Stimulated activated CD4-positive, alpha-beta T cell treated with anti-CD3 and anti-CD28 coated beads, Interleukin-15, amount 100 ng/mL, for 24 hours (primary cell): ENCODE results near the gene GJC2.

Experiments used
- DNase-seq: peaks from one replicate; pipeline ENCODE4 v3.0.0-alpha.2; 2020

Gene GJC2

DNA sequence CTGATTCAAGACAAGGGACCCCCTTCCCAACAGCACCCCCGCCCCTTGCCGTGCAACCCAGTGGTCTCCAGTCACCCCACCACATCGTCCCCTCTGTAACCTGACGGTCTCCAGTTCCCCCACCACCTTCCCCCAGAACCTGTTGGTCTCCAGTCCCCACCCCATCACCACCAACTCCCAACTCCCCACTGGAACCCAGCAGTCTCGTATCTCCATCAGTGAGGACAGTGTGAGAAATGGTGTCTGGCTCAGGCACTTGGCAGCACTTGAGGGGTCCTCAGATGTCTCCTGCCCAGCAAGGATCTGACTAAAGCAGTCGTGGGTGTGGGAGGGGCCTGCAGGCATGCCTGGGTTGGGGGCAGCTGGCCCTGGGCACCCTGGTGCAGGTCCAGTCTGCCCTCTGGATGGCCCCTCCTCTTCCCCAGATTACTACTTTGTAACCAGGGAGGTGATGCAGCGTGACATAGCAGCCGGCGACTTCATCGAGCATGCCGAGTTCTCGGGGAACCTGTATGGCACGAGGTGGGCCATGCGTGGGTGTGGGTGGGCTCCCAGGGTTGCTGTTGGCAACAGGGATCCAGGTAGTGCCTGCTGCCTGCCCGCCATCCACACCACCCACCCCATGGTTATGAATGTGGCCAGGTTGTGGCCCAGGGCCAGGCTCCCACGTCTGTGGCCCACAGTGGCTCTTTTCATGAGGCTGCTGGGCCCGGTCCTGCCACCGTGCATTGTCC lies 3.1 kb upstream of the GJC2 start:
- DNase-seq: no peak

DNA sequence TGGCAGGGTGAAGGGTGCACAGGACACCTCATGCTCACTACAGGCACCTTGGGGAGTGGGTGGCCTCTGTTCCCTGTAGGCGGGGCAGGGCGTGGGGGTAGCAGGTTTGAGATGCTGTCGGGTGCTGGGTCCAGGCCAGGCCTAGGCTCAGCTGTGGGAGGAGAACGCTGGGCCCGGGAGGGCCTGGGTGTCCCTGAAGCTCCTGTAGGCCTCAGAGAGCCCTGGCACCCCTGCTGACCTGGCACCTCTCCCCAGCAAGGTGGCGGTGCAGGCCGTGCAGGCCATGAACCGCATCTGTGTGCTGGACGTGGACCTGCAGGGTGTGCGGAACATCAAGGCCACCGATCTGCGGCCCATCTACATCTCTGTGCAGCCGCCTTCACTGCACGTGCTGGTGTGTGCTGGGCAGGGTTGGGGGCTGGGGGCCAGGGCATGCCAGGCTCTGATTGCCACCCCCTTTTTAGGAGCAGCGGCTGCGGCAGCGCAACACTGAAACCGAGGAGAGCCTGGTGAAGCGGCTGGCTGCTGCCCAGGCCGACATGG lies 2.5 kb upstream of the GJC2 start:
- DNase-seq: no peak

DNA sequence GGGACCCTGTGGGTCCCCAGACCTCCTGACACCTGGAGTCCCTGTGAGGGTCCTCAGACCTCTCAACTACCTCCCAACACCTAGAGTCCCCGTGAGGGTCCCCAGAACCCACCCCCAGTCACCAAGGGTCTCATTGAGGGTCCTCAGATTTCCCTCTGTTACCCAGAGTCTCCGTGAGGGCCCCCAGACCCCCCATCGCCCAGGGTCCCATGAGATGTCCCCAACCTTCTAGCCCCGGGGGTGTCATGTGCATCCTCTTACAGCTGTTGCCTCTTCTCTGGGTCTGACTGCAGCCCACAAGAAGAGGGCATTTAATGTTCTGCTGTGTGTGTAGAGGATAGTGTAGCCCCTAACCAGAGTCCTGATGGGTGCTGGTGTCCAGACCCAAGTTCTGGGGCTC lies 2.0 kb upstream of the GJC2 start:
- no peak for DNase-seq

DNA sequence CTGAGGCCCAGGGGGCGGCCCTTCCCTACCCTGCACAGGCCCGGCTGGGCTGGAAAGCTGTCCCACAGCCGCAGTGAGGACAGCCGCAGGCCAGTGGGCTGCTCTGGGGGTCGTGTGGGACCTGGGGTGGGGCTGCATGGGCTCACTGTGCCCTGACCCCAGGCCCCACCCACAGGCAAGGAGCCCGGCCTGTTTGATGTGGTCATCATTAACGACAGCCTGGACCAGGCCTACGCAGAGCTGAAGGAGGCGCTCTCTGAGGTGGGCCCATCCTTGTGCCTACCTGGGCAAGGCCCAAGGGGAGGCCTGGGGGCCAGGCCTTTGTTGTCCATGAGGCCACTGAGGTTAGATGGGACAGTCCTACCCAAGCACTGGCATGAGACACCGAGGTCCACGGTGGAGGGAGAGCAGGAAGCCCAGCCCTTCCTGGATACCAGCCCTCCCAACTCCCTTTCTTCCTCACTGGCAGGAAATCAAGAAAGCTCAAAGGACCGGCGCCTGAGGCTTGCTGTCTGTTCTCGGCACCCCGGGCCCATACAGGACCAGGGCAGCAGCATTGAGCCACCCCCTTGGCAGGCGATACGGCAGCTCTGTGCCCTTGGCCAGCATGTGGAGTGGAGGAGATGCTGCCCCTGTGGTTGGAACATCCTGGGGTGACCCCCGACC lies 1.4 kb upstream of the GJC2 start:
- DNase-seq: no peak

DNA sequence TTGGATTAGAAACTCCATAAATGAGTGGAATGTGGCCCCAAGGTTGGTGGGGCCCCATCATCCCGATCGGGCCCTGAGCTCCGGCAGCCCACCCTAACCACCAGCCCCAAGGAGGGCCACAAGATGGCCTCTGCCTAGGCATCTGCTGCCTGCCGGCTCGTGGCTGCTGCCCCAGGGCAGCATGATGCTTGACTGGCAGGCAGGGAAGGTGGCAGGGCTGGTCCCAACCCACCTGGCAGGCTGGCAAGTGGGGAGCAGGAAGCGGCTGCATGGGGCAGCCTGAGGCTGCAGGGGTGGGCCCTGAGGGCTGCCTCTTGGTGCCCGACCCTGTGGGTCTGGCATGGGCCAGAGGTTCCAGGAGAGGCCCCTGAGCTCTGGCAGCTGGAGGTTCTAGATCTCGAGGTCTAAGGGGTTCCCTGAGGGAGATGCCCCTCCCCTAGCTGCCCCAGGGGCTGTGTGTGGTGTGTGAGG lies 760 bp upstream of the GJC2 start:
- no peak for DNase-seq

DNA sequence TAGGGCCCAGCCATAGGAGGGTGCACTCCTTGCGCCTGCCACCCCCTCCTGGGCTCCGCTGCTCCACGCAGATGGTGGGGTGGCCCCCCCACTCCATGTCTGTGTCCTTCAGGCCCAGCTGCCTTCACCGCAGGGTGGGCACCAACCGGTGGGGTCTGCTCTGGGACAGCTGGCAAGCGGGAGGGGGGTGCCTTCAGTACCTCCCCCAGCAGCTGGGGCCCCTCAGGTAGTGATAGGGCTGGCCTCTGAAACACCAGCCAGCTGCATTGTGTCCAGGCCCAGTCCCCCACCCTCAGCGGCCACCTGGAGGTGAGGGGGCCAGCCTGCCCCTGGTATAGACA lies 360 bp downstream of the GJC2 start:
- no peak for DNase-seq

DNA sequence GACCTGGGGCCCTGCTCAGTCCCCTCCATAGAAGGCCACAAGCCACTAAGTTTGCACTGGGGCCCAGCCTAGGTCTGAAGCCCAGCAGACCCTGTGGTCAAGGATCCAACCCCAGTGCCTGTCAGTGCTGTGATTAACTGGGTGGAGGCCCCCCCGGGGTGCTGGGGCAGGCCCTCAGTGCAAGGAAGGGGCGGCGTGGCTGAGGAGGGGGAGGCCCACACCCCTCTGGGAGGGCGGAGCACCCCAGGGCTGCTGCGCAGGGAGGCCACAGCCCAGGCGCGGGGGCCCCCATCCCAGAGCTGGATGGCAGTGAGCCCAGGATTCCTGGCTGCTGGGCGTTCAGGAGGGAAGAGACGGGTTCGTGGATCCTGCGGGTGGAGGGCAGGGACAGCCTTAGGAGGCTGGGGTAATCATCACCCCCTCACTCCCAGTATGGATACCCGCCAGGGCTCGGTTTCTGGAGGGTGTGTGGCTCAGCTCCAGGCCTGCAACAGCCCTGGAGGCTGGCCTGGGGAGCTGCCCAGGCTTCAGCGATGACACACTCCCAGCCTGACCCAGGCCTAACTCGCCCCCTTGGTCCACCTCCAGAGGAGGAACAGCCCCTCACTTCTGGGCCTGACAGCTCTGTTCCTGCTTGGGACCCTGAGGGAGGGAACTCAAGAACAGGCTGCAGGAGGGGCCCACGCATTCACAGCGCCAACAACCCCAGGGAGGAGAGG lies 890 bp downstream of the GJC2 start:
- DNase-seq: no peak

DNA sequence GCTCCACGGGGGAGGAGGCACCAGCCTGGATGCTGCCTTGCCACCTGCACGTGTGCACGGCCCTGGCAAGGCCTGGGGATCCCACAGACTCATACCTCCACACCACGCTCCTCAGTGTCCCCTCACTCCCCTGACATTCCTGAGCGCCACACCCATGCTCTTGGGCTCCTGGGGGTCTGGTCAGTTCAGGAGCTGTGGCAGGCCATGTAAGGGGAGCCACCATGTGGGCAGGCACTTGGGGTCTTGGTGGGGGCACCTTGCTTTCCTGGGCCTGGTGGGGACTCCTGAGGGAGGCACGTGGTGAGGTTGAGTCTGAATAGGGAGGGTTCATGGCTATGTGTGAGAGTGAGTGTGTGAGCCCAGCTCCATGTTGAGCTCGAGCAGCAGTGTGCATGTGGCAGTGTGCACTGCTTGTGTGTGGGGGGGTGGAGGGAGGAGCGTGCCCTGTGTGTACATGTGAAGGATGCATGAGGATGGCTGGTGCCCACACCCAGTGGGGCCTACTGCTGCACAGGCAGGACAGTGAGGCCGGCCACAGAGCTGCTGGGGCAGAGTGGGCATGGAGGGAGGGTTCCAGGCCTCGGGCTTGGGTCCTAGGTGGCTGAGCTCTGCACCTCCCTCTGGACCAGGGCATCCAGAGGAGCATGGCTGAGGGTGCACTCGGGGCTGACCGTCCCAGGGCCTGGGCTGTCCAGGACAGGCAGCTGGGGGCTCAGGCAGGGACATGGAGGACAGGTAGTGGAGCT lies 1.6 kb downstream of the GJC2 start:
- DNase-seq: no peak

DNA sequence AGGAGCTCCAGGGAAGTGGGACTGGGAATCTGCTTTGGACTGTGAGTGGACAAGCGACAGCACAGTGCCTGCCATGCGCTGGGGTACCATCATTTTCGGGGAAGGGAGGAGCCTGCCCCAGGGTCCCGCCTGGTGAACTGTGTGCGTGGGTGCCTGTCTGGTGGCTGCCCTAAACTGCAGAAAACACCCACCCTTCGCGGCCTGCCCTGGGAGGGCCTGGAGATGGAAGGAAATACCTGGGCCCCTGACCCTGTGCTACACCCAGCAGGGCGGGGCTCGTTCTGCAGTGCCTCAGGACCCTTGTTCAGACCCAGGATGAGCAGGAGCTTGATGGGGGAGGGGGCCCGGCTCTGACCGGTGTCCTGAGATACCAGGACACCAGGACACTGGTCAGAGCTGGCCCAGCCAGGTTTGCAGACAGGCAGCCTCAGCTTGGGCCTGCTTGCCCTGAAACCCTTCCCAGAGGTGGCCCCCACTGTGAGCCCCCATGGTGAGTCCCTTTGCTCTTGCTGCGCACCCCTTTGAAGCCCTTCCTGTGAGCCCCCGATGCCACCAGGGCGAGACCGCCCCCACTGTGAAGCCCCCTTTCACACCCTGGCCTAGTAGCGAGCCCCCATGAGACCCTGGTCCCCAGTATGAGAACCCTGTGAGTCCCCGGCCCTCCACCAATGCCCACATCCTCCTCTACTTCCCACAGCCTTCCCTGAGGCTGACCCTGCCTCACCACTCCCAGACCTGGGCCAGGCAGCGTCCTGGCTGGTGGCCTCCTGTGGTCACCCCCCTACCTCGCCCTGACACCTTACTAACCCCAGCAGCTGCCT lies 2.6 kb downstream of the GJC2 start:
- DNase-seq: no peak

DNA sequence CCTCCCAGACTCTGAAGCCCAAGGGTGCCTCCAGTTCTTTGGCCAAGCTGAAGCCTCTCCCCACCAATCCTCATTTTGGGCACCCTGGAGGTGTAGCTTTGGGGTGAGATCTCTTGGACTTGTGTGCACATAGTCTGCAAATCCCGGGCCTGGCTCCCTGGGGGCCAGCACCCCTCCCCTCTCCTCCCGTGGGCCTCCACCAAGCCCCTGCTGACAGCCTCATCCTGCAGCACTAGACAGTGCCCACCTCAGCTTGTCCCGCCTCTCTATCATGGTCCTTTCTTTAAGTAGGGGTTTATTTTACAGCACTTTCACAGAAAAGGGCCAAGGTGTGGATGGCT lies 3.2 kb downstream of the GJC2 start:
- no peak for DNase-seq

DNA sequence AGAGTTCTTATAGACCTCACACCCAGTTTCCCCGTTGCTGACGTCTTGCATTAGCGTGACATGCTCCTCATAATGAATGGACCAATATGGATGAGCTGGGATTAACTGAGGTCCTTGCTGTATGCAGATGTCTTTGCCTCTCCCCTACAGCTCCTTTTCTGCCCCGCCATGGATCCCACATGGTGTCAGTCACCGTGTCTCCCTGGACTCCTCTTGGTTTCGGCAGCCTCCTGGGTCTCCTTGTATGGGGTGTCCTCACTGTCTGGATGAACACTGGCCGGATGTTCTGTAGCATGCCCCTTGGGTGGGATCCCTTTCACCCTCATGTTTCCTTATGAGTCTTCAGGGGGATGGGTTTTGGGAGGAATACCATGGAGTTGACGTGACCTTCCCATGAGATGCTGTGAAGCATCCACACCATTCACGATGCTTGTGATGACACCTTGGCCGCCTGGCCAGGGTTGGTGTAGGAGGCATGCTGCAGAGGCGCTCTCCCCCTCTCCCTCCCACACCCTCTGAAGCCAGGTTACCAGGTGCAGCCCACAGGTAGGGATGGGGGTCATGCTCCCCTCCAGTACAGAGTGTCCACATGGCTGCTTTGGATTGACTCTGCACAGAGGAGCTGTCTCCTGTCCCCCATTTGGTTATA lies 4.4 kb downstream of the GJC2 start:
- DNase-seq: no peak

DNA sequence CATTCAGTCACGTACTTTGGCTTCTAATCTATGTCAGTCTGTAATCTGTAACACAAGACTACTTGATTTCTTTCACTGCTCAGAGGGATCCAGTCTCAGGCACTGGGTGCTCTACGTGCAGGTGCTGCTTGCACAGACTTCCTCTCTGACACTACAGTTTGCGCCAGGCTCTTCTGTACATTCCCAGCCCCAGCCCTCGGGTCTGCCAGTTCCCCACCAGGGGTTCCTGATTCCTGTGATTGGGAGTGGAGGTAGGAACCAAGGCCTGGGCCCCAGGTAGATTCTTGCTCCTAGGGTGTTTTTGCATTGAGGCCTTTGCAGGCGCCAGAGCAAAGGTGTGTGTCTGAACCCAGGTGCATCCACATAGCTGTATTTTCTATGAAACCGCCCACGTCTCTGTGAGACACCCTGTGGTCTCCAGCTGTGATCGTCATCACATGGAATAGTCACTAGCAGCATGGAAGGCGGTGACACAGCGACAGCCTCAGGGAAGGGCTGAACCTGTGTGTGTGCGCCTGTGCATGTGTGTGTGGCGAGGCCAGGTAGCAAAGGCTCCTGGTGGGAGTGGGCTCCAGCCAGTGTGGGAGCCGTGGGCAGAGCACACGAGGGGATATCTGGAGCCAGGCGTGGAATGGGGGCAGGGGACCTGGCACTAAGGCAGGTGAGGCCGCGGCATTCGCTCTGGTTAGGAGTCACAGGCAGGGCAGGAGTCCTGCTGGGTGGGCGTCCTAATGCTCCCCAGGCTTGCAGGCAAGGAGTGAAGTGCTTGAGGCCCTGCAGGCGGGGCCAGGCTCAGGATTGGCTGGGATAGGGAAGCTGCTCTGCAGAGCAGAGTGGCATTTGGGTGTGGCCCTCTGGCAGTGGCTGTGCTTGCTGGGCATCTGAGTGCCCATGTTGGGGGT lies 5.2 kb downstream of the GJC2 start:
- DNase-seq: peak; percentile 59

DNA sequence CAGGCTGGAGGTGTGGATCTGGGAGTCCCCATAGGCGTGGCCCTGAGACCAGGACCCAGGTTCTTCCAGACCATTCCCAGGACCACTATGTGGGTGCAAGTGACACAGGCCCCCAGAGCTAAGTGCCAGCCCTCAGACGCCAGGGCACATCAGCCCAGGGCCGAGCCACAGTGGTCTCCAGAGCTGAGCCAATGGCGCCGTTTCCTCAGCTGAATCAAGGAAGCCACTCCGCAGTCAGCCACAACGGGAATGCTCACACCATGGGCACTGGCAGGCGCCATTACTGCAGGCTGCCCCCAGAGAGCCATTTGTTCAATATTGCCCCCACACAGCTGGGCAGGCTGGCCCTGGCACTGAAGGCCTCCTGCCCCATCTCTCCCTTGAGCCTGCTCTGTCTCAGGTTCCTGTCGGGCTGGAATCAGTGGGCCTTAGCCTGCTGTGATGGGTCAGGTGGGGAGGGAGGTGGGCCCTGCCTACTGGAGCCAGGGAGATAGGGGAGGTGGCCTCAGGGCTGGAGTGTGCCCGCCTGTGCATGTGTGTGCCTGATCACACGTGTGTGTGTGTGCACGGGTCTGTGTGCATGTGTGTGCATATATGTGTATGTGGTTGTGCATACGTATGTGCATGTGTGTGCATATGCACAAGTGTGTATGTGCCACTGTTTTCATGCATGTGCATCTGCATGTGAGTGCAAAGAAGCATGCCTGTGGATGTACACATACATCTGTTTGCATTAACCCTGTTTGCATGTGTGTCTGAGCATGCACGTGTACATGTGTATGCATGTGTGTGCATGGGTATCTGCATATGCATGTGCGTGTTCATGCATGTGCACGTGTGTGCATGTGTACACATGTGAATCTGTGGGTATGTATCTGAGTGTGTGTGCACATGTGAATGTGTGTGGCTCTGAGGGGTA lies 6.1 kb downstream of the GJC2 start:
- no peak for DNase-seq

DNA sequence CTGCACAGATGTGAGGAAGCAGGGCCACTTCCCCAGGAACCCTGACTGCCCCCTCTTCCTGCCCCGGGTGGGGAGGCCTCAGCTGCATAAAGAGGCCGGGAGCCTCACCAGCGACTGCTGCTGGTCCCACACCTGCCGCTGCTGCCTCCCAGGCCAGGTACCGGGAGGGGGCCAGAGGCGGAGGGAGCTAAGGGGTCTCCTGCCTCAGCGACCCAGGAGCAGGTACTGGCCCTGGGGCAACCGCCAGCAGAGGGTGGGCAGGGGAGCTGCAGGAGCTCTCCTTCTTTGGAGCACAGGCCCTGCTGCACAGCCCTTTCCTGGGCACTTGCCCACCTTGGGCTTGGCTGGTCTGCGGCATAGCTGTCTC lies 6.8 kb downstream of the GJC2 start:
- no peak for DNase-seq

DNA sequence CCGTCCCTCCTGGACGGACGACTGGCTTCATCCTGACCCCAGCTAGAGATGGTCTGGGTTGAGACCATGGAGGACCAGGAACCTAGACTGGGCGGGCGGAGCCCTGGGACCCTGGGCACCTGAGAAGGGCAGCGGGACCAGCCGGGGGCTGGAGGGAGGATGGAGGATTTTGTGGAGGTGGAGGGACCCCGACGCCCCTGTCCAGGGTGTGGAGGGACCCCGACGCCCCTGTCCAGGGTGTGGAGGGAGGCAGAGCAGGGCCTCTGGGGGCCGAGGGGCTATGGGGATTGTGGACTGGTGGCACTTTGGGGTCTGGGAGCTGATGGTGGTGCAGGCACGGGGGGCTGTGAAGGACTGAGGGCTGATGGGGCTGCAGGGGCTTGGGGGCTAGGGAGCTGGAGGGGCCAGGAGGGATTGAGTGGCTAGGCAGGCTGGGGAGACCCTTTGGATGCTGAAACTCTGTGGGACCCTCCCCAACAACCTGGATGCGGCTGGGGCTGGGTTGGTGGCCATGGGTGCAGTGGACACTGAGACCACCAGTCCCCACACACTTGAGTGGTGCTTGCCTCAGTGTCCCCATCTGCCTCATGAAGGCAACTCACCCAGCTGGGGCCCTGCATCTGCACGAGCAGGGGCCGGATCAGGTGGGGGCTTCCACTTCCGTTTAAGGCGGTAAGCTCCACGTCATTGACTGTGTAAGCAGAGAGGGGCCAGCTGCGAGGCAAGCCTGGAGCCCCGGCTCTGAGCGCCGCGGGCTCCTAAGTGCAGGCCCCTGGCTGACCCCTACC lies 7.4 kb downstream of the GJC2 start:
- DNase-seq: no peak

DNA sequence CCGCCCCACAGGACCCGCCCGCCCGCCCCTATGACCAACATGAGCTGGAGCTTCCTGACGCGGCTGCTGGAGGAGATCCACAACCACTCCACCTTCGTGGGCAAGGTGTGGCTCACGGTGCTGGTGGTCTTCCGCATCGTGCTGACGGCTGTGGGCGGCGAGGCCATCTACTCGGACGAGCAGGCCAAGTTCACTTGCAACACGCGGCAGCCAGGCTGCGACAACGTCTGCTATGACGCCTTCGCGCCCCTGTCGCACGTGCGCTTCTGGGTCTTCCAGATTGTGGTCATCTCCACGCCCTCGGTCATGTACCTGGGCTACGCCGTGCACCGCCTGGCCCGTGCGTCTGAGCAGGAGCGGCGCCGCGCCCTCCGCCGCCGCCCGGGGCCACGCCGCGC lies 8.0 kb downstream of the GJC2 start:
- DNase-seq: no peak

DNA sequence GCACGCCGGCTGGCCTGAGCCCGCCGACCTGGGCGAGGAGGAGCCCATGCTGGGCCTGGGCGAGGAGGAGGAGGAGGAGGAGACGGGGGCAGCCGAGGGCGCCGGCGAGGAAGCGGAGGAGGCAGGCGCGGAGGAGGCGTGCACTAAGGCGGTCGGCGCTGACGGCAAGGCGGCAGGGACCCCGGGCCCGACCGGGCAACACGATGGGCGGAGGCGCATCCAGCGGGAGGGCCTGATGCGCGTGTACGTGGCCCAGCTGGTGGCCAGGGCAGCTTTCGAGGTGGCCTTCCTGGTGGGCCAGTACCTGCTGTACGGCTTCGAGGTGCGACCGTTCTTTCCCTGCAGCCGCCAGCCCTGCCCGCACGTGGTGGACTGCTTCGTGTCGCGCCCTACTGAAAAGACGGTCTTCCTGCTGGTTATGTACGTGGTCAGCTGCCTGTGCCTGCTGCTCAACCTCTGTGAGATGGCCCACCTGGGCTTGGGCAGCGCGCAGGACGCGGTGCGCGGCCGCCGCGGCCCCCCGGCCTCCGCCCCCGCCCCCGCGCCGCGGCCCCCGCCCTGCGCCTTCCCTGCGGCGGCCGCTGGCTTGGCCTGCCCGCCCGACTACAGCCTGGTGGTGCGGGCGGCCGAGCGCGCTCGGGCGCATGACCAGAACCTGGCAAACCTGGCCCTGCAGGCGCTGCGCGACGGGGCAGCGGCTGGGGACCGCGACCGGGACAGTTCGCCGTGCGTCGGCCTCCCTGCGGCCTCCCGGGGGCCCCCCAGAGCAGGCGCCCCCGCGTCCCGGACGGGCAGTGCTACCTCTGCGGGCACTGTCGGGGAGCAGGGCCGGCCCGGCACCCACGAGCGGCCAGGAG lies 8.6 kb downstream of the GJC2 start:
- no peak for DNase-seq
